Kidney (tissue), 14 donors: ENCODE measurements around the gene MOK. TPM values are rescaled to one million over a fixed set of nuclear protein-coding genes. Genes with fewer than 3 reads are reported as not detected.
A peak's percentile ranks its signal among the peaks of the same experiment; 100 is the strongest.

Source experiments
- DNase-seq, 5 donors: peaks; one replicate each; pipeline ENCODE4 v3.0.0-alpha.2; 2013 to 2020
- FAIRE-seq: peaks from 2 replicates; lab custom pipeline; 2012; peaks lifted over from hg19 to GRCh38; lab: Jason Lieb, UNC
- H3K27ac ChIP-seq, 2 donors: one replicate each; pipeline ENCODE4 v1.7.0; 2013; ENCODE audit warnings: low read depth in 2 of 2, low read length in 2 of 2, inconsistent platforms in 1 of 2
- H3K27me3 ChIP-seq: one replicate; pipeline ENCODE4 v1.7.1; 2013; ENCODE audit warnings: low read length, inconsistent platforms; ENCODE audit not compliant: control insufficient read depth, insufficient read depth
- H3K36me3 ChIP-seq, 3 donors: one replicate each; pipeline versions ENCODE4 v1.7.0 to v1.7.1; 2013; ENCODE audit warnings: low read length in 3 of 3, control low read depth in 1 of 3, inconsistent platforms in 1 of 3; ENCODE audit not compliant: insufficient read depth in 3 of 3, control insufficient read depth in 2 of 3
- H3K4me1 ChIP-seq, 3 donors: one replicate each; pipeline versions ENCODE4 v1.7.0 to v1.7.1; 2013; ENCODE audit warnings: low read length in 3 of 3, inconsistent platforms in 1 of 3, low read depth in 1 of 3; ENCODE audit not compliant: control insufficient read depth in 2 of 3, insufficient read depth in 2 of 3
- H3K4me3 ChIP-seq, 3 donors: one replicate each; pipeline versions ENCODE4 v1.7.0 to v1.8.1; 2013; ENCODE audit warnings: low read length in 3 of 3, control low read depth in 1 of 3, inconsistent platforms in 1 of 3
- H3K9ac ChIP-seq, 3 donors: one replicate each; pipeline versions ENCODE4 v1.7.0 to v1.7.1; 2013; ENCODE audit warnings: low read length in 3 of 3, control low read depth in 1 of 3, inconsistent platforms in 1 of 3
- H3K9me3 ChIP-seq, 3 donors: one replicate each; pipeline versions ENCODE4 v1.7.0 to v1.7.1; 2013; ENCODE audit warnings: low read length in 3 of 3, control low read depth in 1 of 3, inconsistent platforms in 1 of 3; ENCODE audit not compliant: control insufficient read depth in 2 of 3, insufficient read depth in 1 of 3
- intact Hi-C: fragments of 100-400 bp; cut with DNase I; formaldehyde crosslinking; loops from one replicate; pipeline ENCODE4 v1.11.1; 2022
- polyA plus RNA-seq: library from polyadenylated mRNA; stranded (reverse); fragments of 350-450 nt; fragmentation: Illumina TruSeq; extraction: RNeasy Lipid Tissue Mini Kit (QIAGEN cat#74804); gene quantifications from one replicate; pipeline ENCODE4 v1.2.3, GENCODE V29; 2014; ENCODE audit warnings: low read depth, low replicate concordance; ENCODE audit not compliant: insufficient read depth
- total RNA-seq: library from RNA; stranded (reverse); fragmentation: NEBNext Ultra II Directional; extraction: Animal tissue kit (Norgen Biotek cat#: 25700); gene quantifications from one replicate; pipeline ENCODE4 v1.2.1, GENCODE V29; 2021
- TF ChIP-seq, protein P1 (sequence below): IDR thresholded peaks from 3 replicates; pipeline ENCODE4 v1.5.1; 2012; ENCODE audit warnings: mild to moderate bottlenecking, moderate library complexity, borderline replicate concordance; ENCODE audit not compliant: insufficient read depth; ENCODE audit errors: extremely low read depth
- donor health status: control.
- donor health status: control.
- donor health status: control.
- donor health status: control.
- donor health status: control.
- donor health status: DM: yes; HTN: yes; CAD: no.
- donor health status: Normal renal cell carcinoma (clear cell type).

MOK gene
- total and polyA plus RNA-seq, 2 donors from 2014 or later: 20.4 to 32.7 TPM

GRCh38 chr14:102326583-102326982 lies 21.6 kb upstream of the MOK start:
- H3K4me1 ChIP-seq: no peaks in the 10 kb centered on the region
- DNase-seq: no peak
- H3K9me3 ChIP-seq: no peaks in the 10 kb centered on the region
- no peak overlapping the region for H3K27ac ChIP-seq
- intact Hi-C loops: no loop called here
- H3K27me3 ChIP-seq: no peaks in the 10 kb centered on the region
- H3K9ac ChIP-seq: no peak overlapping the region
- peaks cover 0 to 2% (median 1%) of the 10 kb centered on the region in 3 donors for H3K36me3 ChIP-seq
- no peak overlapping the region for H3K4me3 ChIP-seq
- FAIRE-seq: no peak
- TF ChIP-seq, protein P1, sequence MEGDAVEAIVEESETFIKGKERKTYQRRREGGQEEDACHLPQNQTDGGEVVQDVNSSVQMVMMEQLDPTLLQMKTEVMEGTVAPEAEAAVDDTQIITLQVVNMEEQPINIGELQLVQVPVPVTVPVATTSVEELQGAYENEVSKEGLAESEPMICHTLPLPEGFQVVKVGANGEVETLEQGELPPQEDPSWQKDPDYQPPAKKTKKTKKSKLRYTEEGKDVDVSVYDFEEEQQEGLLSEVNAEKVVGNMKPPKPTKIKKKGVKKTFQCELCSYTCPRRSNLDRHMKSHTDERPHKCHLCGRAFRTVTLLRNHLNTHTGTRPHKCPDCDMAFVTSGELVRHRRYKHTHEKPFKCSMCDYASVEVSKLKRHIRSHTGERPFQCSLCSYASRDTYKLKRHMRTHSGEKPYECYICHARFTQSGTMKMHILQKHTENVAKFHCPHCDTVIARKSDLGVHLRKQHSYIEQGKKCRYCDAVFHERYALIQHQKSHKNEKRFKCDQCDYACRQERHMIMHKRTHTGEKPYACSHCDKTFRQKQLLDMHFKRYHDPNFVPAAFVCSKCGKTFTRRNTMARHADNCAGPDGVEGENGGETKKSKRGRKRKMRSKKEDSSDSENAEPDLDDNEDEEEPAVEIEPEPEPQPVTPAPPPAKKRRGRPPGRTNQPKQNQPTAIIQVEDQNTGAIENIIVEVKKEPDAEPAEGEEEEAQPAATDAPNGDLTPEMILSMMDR: no peak

GRCh38 chr14:102325791-102326345 lies 20.9 kb upstream of the MOK start:
- FAIRE-seq (no peak), DNase-seq (no peak)
- Histone ChIP-seq H3K27me3 (no peaks in the 10 kb centered on the region), H3K9me3 (no peaks in the 10 kb centered on the region), H3K4me3 (no peak overlapping the region), H3K4me1 (no peaks in the 10 kb centered on the region), H3K36me3 (no peaks in the 10 kb centered on the region), H3K27ac (no peak overlapping the region), H3K9ac (no peak overlapping the region)
- intact Hi-C loops: no loop called here
- TF ChIP-seq, protein P1: no peak

DNA sequence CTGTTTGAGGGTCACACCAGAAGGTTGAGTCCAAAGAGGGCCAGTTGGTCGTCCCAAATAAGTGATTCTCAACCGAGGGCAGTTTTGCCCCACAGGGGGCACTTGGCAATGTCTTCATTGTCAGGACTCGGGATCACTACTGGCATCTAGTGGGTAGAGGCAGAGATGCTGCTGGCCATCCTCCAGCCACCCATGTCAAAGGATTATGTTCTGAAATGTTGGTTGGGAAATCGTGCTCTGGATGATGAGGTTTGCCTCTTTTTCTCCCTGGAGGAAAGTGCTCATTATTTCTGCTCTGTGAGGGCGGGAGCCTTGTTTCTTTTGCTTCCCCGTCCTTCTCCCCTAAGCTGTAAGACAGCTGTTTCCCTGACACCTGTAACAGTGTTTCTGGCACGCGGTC lies 18.1 kb upstream of the MOK start:
- TF ChIP-seq, protein P1: peak; percentile 50
- FAIRE-seq (no peak), DNase-seq (peak in 3 of 5 donors; percentile 23 to 80 (median 42))
- Histone ChIP-seq H3K9me3 (no peaks in the 10 kb centered on the region), H3K27ac (no peak overlapping the region), H3K36me3 (no peaks in the 10 kb centered on the region), H3K27me3 (no peaks in the 10 kb centered on the region), H3K9ac (no peak overlapping the region), H3K4me1 (peaks cover 0 to 12% (median 7%) of the 10 kb centered on the region in 3 donors), H3K4me3 (no peak overlapping the region)
- intact Hi-C loops: no loop called here
